ENCODE measurements around the gene ANKS1B.

ANKS1B gene

DNA sequence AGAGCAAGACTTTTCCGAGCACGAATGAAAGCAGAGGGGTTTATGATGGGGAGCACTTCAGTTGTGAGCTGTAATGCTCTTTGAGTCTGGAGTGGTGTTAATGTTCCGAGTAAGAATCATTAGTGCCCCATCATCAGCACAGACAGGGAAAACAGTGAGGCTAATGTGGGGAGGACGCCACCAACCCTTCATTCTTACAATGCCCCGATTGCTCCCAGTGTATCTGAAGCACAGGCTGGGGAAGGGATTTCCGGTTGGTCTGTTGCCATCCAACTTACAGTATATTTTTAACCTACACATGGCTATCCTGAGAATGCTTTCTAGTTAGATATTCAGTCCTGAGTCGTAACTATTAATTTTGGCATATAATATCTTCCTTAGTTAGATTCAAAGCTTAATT, 1198.1 kb downstream of the ANKS1B start:
- H3K4me2 ChIP-seq (ENCODE audit: low read length): no peak overlapping the region
- no peak for TF ChIP-seq CTCF (IDR thresholded peaks at IDR 0.05)
- no peaks in the 10 kb centered on the region for H3K4me1 ChIP-seq
- no peak overlapping the region for H3K9ac ChIP-seq
- no peaks in the 10 kb centered on the region for H3K79me2 ChIP-seq
- H3K36me3 ChIP-seq (ENCODE audit: control insufficient read depth, insufficient read depth, low read length): no peaks in the 10 kb centered on the region
- H3K9me3 ChIP-seq (ENCODE audit: control insufficient read depth, low read length): no peaks in the 10 kb centered on the region
- H2AFZ ChIP-seq: no peak overlapping the region
- no peaks in the 10 kb centered on the region for H3K27me3 ChIP-seq (ENCODE audit: control insufficient read depth, insufficient read depth, low read length)
- H3K27ac ChIP-seq: no peak overlapping the region
- no peak overlapping the region for H3K4me3 ChIP-seq (ENCODE audit: low read depth, low read length)

DNA sequence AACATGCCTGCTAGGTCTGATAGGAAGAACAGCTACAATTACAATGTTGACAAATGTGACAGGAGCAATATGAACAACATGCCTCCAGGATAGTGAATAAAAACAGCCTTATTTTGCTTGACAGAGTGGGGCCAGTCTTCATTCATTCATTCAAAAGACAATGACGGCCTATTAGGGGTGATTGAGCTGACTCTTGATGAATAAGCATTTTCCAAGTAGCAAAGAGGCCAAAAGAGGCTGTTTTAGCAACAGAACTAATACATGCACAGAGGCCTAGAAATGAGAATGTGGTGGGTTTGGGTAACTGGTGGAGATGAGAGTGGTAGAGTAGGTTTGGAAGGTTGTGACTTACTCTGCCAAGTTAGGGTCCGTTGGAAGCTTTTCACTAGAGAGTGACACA, 1201.3 kb downstream of the ANKS1B start:
- no peak overlapping the region for H3K4me3 ChIP-seq (ENCODE audit: low read depth, low read length)
- no peaks in the 10 kb centered on the region for H3K9me3 ChIP-seq (ENCODE audit: control insufficient read depth, low read length)
- H3K79me2 ChIP-seq: no peaks in the 10 kb centered on the region
- TF ChIP-seq CTCF (IDR thresholded peaks at IDR 0.05): no peak
- no peaks in the 10 kb centered on the region for H3K4me1 ChIP-seq
- H2AFZ ChIP-seq: no peak overlapping the region
- H3K4me2 ChIP-seq (ENCODE audit: low read length): no peak overlapping the region
- H3K36me3 ChIP-seq (ENCODE audit: control insufficient read depth, insufficient read depth, low read length): no peaks in the 10 kb centered on the region
- no peak overlapping the region for H3K27ac ChIP-seq
- no peaks in the 10 kb centered on the region for H3K27me3 ChIP-seq (ENCODE audit: control insufficient read depth, insufficient read depth, low read length)
- no peak overlapping the region for H3K9ac ChIP-seq

- Histone ChIP-seq H2AFZ (no peak overlapping the region), H3K27me3 (ENCODE audit: control insufficient read depth, insufficient read depth, low read length) (no peaks in the 10 kb centered on the region), H3K36me3 (ENCODE audit: control insufficient read depth, insufficient read depth, low read length) (no peaks in the 10 kb centered on the region), H3K79me2 (no peaks in the 10 kb centered on the region), H3K4me2 (ENCODE audit: low read length) (no peak overlapping the region), H3K9me3 (ENCODE audit: control insufficient read depth, low read length) (no peaks in the 10 kb centered on the region), H3K27ac (no peak overlapping the region), H3K4me3 (ENCODE audit: low read depth, low read length) (no peak overlapping the region), H3K4me1 (no peaks in the 10 kb centered on the region), H3K9ac (no peak overlapping the region)
- TF ChIP-seq CTCF (IDR thresholded peaks at IDR 0.05): no peak
Observed at GRCh38 chr12:98780261-98780660, 1204.5 kb downstream of the ANKS1B start.

DNA sequence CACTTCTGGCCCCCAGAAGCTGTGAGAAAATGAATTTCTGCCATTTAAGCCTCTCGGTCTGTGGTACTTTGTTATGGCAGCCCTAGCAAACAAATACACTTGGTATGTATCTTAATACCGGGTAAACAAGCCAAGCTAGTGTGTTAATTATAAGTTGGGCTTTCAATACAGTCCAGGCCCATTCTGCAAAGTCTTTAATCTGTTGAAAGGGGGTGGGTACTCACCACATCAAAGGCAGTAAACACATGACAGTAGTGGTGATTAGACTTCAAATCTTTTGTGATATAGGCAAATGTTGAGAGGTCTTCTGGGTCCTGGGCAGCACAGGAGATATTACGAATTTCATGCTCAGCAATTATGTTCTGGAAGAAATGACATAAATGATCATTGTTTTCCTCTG, 1211.9 kb downstream of the ANKS1B start:
- no peaks in the 10 kb centered on the region for H3K9me3 ChIP-seq (ENCODE audit: control insufficient read depth, low read length)
- H3K27me3 ChIP-seq (ENCODE audit: control insufficient read depth, insufficient read depth, low read length): no peaks in the 10 kb centered on the region
- H3K4me2 ChIP-seq (ENCODE audit: low read length): no peak overlapping the region
- no peaks in the 10 kb centered on the region for H3K4me1 ChIP-seq
- TF ChIP-seq CTCF (IDR thresholded peaks at IDR 0.05): no peak
- H3K9ac ChIP-seq: no peak overlapping the region
- H3K4me3 ChIP-seq (ENCODE audit: low read depth, low read length): no peak overlapping the region
- no peaks in the 10 kb centered on the region for H3K36me3 ChIP-seq (ENCODE audit: control insufficient read depth, insufficient read depth, low read length)
- no peak overlapping the region for H2AFZ ChIP-seq
- H3K79me2 ChIP-seq: no peaks in the 10 kb centered on the region
- no peak overlapping the region for H3K27ac ChIP-seq

GRCh38 chr12:98771811-98772752, 1212.7 kb downstream of the ANKS1B start:
- no peak for TF ChIP-seq CTCF (IDR thresholded peaks at IDR 0.05)
- Histone ChIP-seq H3K4me3 (ENCODE audit: low read depth, low read length) (no peak overlapping the region), H3K9ac (no peak overlapping the region), H3K36me3 (ENCODE audit: control insufficient read depth, insufficient read depth, low read length) (no peaks in the 10 kb centered on the region), H3K4me2 (ENCODE audit: low read length) (no peak overlapping the region), H2AFZ (no peak overlapping the region), H3K9me3 (ENCODE audit: control insufficient read depth, low read length) (no peaks in the 10 kb centered on the region), H3K27me3 (ENCODE audit: control insufficient read depth, insufficient read depth, low read length) (no peaks in the 10 kb centered on the region), H3K79me2 (no peaks in the 10 kb centered on the region), H3K4me1 (no peaks in the 10 kb centered on the region), H3K27ac (no peak overlapping the region)

Measured in parathyroid adenoma (tissue), 2 donors.